Keratinocyte (primary cell): Measurements from ENCODE around the gene CMIP. TPM values are rescaled to one million over a fixed set of nuclear protein-coding genes. Genes with fewer than 3 reads are reported as not detected.
A peak's percentile ranks its signal among the peaks of the same experiment; 100 is the strongest.

Experiments used
- DNase-seq: peaks from one replicate; pipeline ENCODE4 v3.0.0-alpha.2; 2011; ENCODE audit warnings: low read depth, missing footprints, low spot score
- FAIRE-seq: peaks from 2 replicates; lab custom pipeline; 2011; peaks lifted over from hg19 to GRCh38; lab: Jason Lieb, UNC
- H2AFZ ChIP-seq: 2 replicates; pipeline ENCODE4 v1.6.0; 2012; ENCODE audit warnings: low read length, control low read depth, inconsistent platforms; ENCODE audit not compliant: control insufficient read depth
- H3K27ac ChIP-seq: 2 replicates; pipeline ENCODE4 v1.5.1; 2011; ENCODE audit warnings: low read length; ENCODE audit not compliant: control insufficient read depth, insufficient read depth
- H3K27me3 ChIP-seq: 3 replicates; pipeline ENCODE4 v1.6.0; 2011; ENCODE audit warnings: low read length; ENCODE audit not compliant: control insufficient read depth, insufficient read depth; ENCODE audit errors: extremely low read depth
- H3K36me3 ChIP-seq, 2 experiments: 2 replicates in 1 of 2; 3 replicates in 1 of 2; pipeline ENCODE4 v1.5.1; 2011; ENCODE audit warnings: low read length in 2 of 2, mild to moderate bottlenecking in 1 of 2; ENCODE audit not compliant: control insufficient read depth in 2 of 2, insufficient read depth in 2 of 2; ENCODE audit errors: extremely low read depth in 1 of 2
- H3K4me1 ChIP-seq: 3 replicates; pipeline ENCODE4 v1.5.1; 2011; ENCODE audit warnings: low read length; ENCODE audit not compliant: control insufficient read depth, insufficient read depth; ENCODE audit errors: extremely low read depth
- H3K4me2 ChIP-seq: 3 replicates; pipeline ENCODE4 v1.6.0; 2011; ENCODE audit warnings: low read depth, low read length; ENCODE audit not compliant: control insufficient read depth, insufficient read depth; ENCODE audit errors: extremely low read depth
- H3K4me3 ChIP-seq, 3 experiments: fragments of 200-600 bp in 1 of 3; sonication (generic) in 1 of 3; 2 replicates in 2 of 3; 3 replicates in 1 of 3; pipeline ENCODE4 v1.5.1; 2011 to 2016; ENCODE audit warnings: low read length in 3 of 3, mild to moderate bottlenecking in 3 of 3, control low read depth in 2 of 3, inconsistent platforms in 1 of 3, low read depth in 1 of 3, mixed read lengths in 1 of 3, mixed run types in 1 of 3, moderate library complexity in 1 of 3; ENCODE audit not compliant: control insufficient read depth in 2 of 3, insufficient read depth in 2 of 3; ENCODE audit errors: extremely low read depth in 1 of 3
- H3K79me2 ChIP-seq: 2 replicates; pipeline ENCODE4 v1.6.0; 2012; ENCODE audit warnings: low read length; ENCODE audit not compliant: control insufficient read depth, insufficient read depth
- H3K9ac ChIP-seq: 3 replicates; pipeline ENCODE4 v1.6.0; 2011; ENCODE audit warnings: low read length; ENCODE audit not compliant: control insufficient read depth, insufficient read depth; ENCODE audit errors: extremely low read depth
- H3K9me1 ChIP-seq: 3 replicates; pipeline ENCODE4 v1.6.0; 2011; ENCODE audit warnings: low read length; ENCODE audit not compliant: control insufficient read depth, insufficient read depth; ENCODE audit errors: extremely low read depth
- H3K9me3 ChIP-seq: 2 replicates; pipeline ENCODE4 v1.5.1; 2012; ENCODE audit warnings: low read depth, low read length; ENCODE audit not compliant: control insufficient read depth
- H4K20me1 ChIP-seq: 3 replicates; pipeline ENCODE4 v1.6.0; 2011; ENCODE audit warnings: low read length; ENCODE audit not compliant: control insufficient read depth, insufficient read depth; ENCODE audit errors: extremely low read depth
- EZH2 ChIP-seq: IDR thresholded peaks from one replicate; pipeline ENCODE4 v1.6.1; 2012; ENCODE audit warnings: inconsistent platforms, mild to moderate bottlenecking, low read length, moderate library complexity
- dilution Hi-C: fragments of 300-500 bp; cut with MboI; formaldehyde crosslinking; loops from one replicate; pipeline ENCODE4 v1.7.0; 2020; ENCODE audit warnings: low sequenced_read_pairs; ENCODE audit not compliant: extremely low pct_ligation_motif_present
- polyA plus RNA-seq, 5 experiments: library from polyadenylated mRNA; depleted of rRNA in 3 of 5; stranded (reverse) in 3 of 5; stranded (forward) in 1 of 5; unstranded in 1 of 5; fragments of >200 nt; gene quantifications; 1 replicate in 1 of 5; 2 replicates in 3 of 5; 3 replicates in 1 of 5; pipeline versions ENCODE4 v1.2.1 to v1.2.3, GENCODE V29; 2011 to 2012; ENCODE audit warnings: missing spikeins in 2 of 5, low read depth in 1 of 5, low replicate concordance in 1 of 5
- TF ChIP-seq, protein P1 (sequence below), 3 experiments: IDR thresholded peaks in 1 of 3; conservative IDR thresholded peaks in 1 of 3; optimal IDR thresholded peaks in 1 of 3; 2 replicates in 2 of 3; 3 replicates in 1 of 3; pipeline versions ENCODE3 to v1.5.1; 2011; ENCODE audit warnings: low read length in 3 of 3, mild to moderate bottlenecking in 3 of 3, moderate library complexity in 2 of 3, control low read depth in 1 of 3, inconsistent platforms in 1 of 3; ENCODE audit not compliant: insufficient read depth in 2 of 3; ENCODE audit errors: extremely low read depth in 1 of 3

The CMIP gene
- polyA plus RNA-seq, 1 donor (not counting 4 experiments of a cell fraction or from before 2014, with no cell fraction given), result 5.0 TPM

DNA sequence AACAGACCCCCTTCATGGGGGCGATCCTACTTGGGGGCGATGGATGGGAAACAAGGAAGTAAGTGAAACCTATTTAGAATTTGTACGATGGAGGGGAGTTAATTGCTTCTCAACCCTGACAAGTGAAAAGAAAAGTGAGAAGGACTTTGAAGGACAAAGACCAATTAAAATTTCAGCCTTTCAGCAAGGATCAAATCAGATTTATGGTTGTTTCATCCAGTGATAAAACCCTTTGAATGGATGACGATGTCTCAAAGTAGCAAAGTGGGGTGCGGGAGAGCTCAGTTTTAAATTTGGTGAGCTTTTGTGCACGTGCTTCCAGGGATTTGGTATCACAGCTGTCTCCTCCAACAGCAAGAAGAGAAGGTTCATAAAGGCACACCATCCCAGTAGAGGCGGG, 51.7 kb downstream of the CMIP start:
- Histone ChIP-seq H3K4me3 (no peak overlapping the region), H3K4me1 (peaks cover 51% of the 10 kb centered on the region), H3K27me3 (no peaks in the 10 kb centered on the region), H3K36me3 (peaks cover 5 to 20% of the 10 kb centered on the region in 2 experiments), H3K9me3 (no peaks in the 10 kb centered on the region), H3K4me2 (no peak overlapping the region), H3K27ac (no peak overlapping the region), H3K79me2 (peaks cover 89% of the 10 kb centered on the region), H3K9ac (no peak overlapping the region), H4K20me1 (no peaks in the 10 kb centered on the region), H2AFZ (no peak overlapping the region), H3K9me1 (peaks cover 14% of the 10 kb centered on the region)
- DNase-seq (no peak), FAIRE-seq (no peak)
- TF ChIP-seq, protein P1, sequence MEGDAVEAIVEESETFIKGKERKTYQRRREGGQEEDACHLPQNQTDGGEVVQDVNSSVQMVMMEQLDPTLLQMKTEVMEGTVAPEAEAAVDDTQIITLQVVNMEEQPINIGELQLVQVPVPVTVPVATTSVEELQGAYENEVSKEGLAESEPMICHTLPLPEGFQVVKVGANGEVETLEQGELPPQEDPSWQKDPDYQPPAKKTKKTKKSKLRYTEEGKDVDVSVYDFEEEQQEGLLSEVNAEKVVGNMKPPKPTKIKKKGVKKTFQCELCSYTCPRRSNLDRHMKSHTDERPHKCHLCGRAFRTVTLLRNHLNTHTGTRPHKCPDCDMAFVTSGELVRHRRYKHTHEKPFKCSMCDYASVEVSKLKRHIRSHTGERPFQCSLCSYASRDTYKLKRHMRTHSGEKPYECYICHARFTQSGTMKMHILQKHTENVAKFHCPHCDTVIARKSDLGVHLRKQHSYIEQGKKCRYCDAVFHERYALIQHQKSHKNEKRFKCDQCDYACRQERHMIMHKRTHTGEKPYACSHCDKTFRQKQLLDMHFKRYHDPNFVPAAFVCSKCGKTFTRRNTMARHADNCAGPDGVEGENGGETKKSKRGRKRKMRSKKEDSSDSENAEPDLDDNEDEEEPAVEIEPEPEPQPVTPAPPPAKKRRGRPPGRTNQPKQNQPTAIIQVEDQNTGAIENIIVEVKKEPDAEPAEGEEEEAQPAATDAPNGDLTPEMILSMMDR (optimal IDR thresholded peaks at IDR 0.05 in 1 of 3, IDR thresholded peaks at IDR 0.05 in 1 of 3, conservative IDR thresholded peaks at IDR 0.05 in 1 of 3; ENCODE audit: extremely low read depth in 1 of 3, insufficient read depth in 2 of 3, low read length in 3 of 3), result no peak
- TF ChIP-seq EZH2, result no peak
- dilution Hi-C loops, result no loop called here

DNA sequence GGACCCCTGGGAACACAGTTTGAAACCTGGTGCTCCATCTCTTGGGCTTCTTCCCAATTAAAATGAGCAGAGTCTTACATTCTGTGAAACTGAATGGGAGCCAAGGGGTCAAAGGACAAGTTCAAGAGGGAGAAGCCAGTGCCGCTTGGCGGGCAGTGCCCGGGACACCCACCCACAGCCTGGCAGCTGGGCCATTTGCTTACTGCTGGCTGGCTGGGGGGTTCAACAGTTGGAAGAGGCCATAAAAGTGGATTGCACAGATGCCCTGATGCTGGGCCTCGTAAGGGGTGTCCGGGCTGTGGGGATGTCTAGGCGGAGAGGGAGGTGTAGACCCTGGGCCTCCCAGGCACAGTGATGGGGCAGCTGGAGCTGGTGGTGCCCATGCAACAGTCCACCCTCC, 52.1 kb downstream of the CMIP start:
- no peak overlapping the region for H3K4me3 ChIP-seq
- H3K9me1 ChIP-seq, result peaks cover 14% of the 10 kb centered on the region
- H3K4me1 ChIP-seq, result peaks cover 52% of the 10 kb centered on the region
- H3K9ac ChIP-seq, result no peak overlapping the region
- dilution Hi-C loops, result no loop called here
- H3K9me3 ChIP-seq, result no peaks in the 10 kb centered on the region
- DNase-seq (no peak), FAIRE-seq (no peak)
- peaks cover 5 to 20% of the 10 kb centered on the region in 2 experiments for H3K36me3 ChIP-seq
- H2AFZ ChIP-seq, result no peak overlapping the region
- TF ChIP-seq EZH2, result no peak
- H3K27ac ChIP-seq, result no peak overlapping the region
- H3K27me3 ChIP-seq, result no peaks in the 10 kb centered on the region
- peaks cover 89% of the 10 kb centered on the region for H3K79me2 ChIP-seq
- H3K4me2 ChIP-seq, result no peak overlapping the region
- H4K20me1 ChIP-seq, result no peaks in the 10 kb centered on the region

DNA sequence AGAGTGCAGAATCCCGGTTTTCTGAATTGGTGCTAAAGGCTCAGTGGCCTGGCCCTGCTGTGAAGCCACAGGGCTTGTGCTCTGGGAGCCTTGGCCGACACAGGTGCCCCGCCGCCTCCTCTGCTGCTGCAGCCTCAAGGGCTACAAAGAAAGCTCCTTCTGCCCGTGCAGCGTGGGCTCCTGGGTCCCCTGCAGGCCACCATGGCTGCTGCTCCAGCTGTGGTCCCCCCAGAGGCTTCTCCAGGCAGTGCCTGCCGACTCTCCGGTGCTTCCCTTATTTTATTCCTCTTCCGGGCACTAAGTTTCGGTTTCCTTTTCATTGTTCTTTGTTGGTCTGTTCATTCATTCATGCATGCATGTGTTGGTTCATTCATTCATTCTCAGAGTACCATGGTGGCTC, 53.1 kb downstream of the CMIP start:
- Histone ChIP-seq H4K20me1 (no peaks in the 10 kb centered on the region), H3K9ac (peak overlapping the region; percentile 9), H2AFZ (no peak overlapping the region), H3K4me2 (peak overlapping the region; percentile 40), H3K4me3 (peak overlapping the region in 1 of 3 experiments; percentile 45), H3K27me3 (no peaks in the 10 kb centered on the region), H3K79me2 (peaks cover 89% of the 10 kb centered on the region), H3K9me3 (no peaks in the 10 kb centered on the region), H3K4me1 (peaks cover 60% of the 10 kb centered on the region), H3K9me1 (peaks cover 14% of the 10 kb centered on the region), H3K36me3 (peaks cover 9 to 20% of the 10 kb centered on the region in 2 experiments), H3K27ac (no peak overlapping the region)
- FAIRE-seq (no peak), DNase-seq (no peak)
- dilution Hi-C loops, result no loop called here
- TF ChIP-seq, protein P1 (optimal IDR thresholded peaks at IDR 0.05 in 1 of 3, IDR thresholded peaks at IDR 0.05 in 1 of 3, conservative IDR thresholded peaks at IDR 0.05 in 1 of 3; ENCODE audit: extremely low read depth in 1 of 3, insufficient read depth in 2 of 3, low read length in 3 of 3), result peak in 1 of 3 experiments; percentile 9
- no peak for TF ChIP-seq EZH2
